Loucy (cell line): ENCODE measurements around the gene GRB10.

ENCODE experiments used
- H2AFZ ChIP-seq: fragments of 200-600 bp; sonication (generic); 2 replicates; pipeline ENCODE4 v1.6.0; 2016; ENCODE audit warnings: antibody characterized with exemption, mild to moderate bottlenecking, low read length, moderate library complexity
- H3F3A ChIP-seq: fragments of 200-600 bp; 2 replicates; pipeline ENCODE4 v1.6.0; 2016; ENCODE audit warnings: antibody characterized with exemption, low read depth, mild to moderate bottlenecking
- H3K27me3 ChIP-seq: fragments of 200-600 bp; sonication (generic); 2 replicates; pipeline ENCODE4 v1.6.1; 2014; ENCODE audit warnings: low read length, mild to moderate bottlenecking; ENCODE audit not compliant: insufficient read depth, poor library complexity, severe bottlenecking
- H3K36me3 ChIP-seq: fragments of 200-600 bp; sonication (generic); 2 replicates; pipeline ENCODE4 v1.6.1; 2016; ENCODE audit warnings: low read length; ENCODE audit not compliant: insufficient read depth
- H3K4me1 ChIP-seq: fragments of 200-600 bp; sonication (generic); 2 replicates; pipeline ENCODE4 v1.5.1; 2014; ENCODE audit warnings: low read length, mild to moderate bottlenecking; ENCODE audit not compliant: insufficient read depth, poor library complexity, severe bottlenecking
- H3K4me2 ChIP-seq: fragments of 200-600 bp; sonication (generic); 2 replicates; pipeline ENCODE4 v1.6.0; 2014; ENCODE audit warnings: antibody characterized with exemption, low read length, low read depth, mild to moderate bottlenecking; ENCODE audit not compliant: poor library complexity, severe bottlenecking
- H3K4me3 ChIP-seq: fragments of 200-600 bp; sonication (generic); 2 replicates; pipeline ENCODE4 v1.5.1; 2014; ENCODE audit warnings: low read length, mild to moderate bottlenecking, mixed read lengths; ENCODE audit not compliant: poor library complexity, severe bottlenecking
- H3K79me2 ChIP-seq: fragments of 200-600 bp; sonication (generic); 2 replicates; pipeline ENCODE4 v1.6.1; 2014; ENCODE audit warnings: low read length; ENCODE audit not compliant: insufficient read depth
- H3K9ac ChIP-seq: fragments of 200-600 bp; sonication (generic); 2 replicates; pipeline ENCODE4 v1.6.0; 2014; ENCODE audit warnings: mild to moderate bottlenecking, low read depth, low read length, moderate library complexity; ENCODE audit not compliant: poor library complexity, severe bottlenecking
- H3K9me2 ChIP-seq: fragments of 200-600 bp; sonication (generic); replicated peaks from 2 replicates; pipeline ENCODE4 v1.6.1; 2016; ENCODE audit warnings: low read depth, low read length, mixed read lengths
- H3K9me3 ChIP-seq: fragments of 200-600 bp; sonication (generic); 2 replicates; pipeline ENCODE4 v1.6.1; 2014; ENCODE audit warnings: mild to moderate bottlenecking, antibody characterized with exemption, low read length, low read depth; ENCODE audit not compliant: insufficient read depth
- H4K20me1 ChIP-seq: fragments of 200-600 bp; sonication (generic); 2 replicates; pipeline ENCODE4 v1.6.0; 2014; ENCODE audit warnings: antibody characterized with exemption, low read length, mild to moderate bottlenecking; ENCODE audit not compliant: insufficient read depth, poor library complexity, severe bottlenecking
- EZH2phosphoT487 ChIP-seq: fragments of 200-600 bp; IDR thresholded peaks from 2 replicates; pipeline ENCODE4 v1.6.1; 2018; ENCODE audit warnings: antibody characterized with exemption, mild to moderate bottlenecking, moderate library complexity, borderline replicate concordance
- TF ChIP-seq, protein P1 (sequence below): fragments of 200-600 bp; sonication (generic); conservative IDR thresholded peaks from 2 replicates; pipeline ENCODE4 v1.5.1; 2014; ENCODE audit warnings: mild to moderate bottlenecking, antibody characterized with exemption, low read length

The GRB10 gene

DNA sequence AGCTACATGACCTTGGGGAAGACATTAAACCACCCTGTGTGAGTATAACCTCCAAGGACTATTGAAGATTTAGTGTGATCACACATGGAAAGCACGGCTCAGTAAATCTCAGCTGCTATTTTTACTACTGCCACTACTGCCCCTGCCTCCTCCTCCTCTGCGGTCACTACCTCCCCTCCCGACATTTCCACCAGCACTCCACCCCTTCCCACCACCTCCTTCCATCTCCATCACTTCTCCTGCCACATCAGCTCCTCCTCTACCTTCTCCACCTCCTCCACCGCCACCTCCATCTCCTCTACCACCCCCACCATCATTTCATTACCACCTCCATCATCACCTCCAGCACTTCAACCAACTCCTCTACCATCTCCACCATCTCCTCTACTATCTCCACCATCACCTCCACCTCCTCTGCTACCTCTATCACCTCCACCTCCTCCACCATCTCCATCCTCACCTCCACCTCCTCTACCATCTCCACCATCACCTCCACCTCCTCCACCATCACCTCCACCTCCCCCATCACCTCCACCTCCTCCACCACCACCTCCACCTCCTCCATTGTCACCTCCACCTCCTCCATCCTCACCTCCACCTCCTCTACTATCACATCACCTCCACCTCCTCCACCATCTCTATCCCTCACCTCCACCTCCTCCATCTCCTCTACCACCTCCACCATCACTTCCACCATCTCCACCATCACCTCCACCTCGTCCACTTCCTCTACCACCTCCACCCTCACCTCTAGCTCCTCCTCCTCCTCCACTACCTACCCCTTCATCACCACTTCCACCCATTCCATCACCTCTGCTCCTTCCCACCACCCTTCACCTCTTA is 69.4 kb downstream of the GRB10 start:
- Histone ChIP-seq H2AFZ (no peak overlapping the region), H3K9me2 (no peaks in the 10 kb centered on the region), H3K36me3 (no peaks in the 10 kb centered on the region), H3K4me3 (no peak overlapping the region), H3K9ac (no peak overlapping the region), H3K4me1 (no peaks in the 10 kb centered on the region), H3F3A (no peaks in the 10 kb centered on the region), H3K27me3 (no peaks in the 10 kb centered on the region), H4K20me1 (no peaks in the 10 kb centered on the region), H3K4me2 (no peak overlapping the region), H3K79me2 (no peaks in the 10 kb centered on the region), H3K9me3 (no peaks in the 10 kb centered on the region)
- TF ChIP-seq, protein P1, sequence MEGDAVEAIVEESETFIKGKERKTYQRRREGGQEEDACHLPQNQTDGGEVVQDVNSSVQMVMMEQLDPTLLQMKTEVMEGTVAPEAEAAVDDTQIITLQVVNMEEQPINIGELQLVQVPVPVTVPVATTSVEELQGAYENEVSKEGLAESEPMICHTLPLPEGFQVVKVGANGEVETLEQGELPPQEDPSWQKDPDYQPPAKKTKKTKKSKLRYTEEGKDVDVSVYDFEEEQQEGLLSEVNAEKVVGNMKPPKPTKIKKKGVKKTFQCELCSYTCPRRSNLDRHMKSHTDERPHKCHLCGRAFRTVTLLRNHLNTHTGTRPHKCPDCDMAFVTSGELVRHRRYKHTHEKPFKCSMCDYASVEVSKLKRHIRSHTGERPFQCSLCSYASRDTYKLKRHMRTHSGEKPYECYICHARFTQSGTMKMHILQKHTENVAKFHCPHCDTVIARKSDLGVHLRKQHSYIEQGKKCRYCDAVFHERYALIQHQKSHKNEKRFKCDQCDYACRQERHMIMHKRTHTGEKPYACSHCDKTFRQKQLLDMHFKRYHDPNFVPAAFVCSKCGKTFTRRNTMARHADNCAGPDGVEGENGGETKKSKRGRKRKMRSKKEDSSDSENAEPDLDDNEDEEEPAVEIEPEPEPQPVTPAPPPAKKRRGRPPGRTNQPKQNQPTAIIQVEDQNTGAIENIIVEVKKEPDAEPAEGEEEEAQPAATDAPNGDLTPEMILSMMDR: no peak
- TF ChIP-seq EZH2phosphoT487: no peak

DNA sequence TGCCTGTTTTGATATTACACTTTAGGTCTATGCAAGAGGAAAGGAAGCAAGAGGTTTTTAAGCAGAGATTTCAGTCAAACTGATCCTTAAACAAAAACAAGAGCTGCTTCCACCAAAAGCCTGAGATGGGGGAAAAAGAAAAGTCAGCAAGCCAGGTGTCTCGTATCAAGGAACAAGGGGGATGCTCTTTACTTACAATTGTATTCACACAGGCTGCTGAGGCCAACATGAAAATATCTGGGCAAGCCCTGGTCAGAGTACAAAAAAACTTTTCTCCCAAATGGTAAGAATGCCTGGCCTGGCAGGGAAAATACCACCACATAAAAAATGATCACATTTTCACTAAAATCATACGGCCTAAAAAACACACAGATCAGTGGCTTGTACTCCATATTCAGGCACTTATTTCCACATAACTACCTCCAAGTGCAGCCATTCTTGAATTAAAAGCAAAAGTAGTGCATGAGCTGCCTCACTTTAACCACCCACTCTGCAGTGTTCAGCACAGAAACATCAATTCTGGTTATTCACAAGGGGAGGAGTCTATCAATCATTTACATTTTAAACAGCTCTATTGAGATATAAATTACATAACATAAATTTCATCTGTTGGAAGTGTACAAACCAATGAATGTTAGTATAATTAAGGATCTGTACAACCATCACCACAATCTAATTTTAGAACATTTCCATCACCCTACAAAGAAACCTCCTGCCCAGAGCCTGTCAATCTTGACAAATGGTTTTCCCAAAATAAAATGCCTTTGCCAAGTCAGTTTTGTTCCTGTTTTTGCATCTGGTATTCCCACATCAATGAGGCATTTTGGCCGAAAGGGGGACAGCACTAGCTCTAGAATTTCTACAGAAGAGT is 70.2 kb downstream of the GRB10 start:
- no peak for TF ChIP-seq EZH2phosphoT487
- TF ChIP-seq, protein P1: no peak
- no peak overlapping the region for H3K4me2 ChIP-seq
- no peak overlapping the region for H3K4me3 ChIP-seq
- H3K9ac ChIP-seq: no peak overlapping the region
- H3K9me2 ChIP-seq: no peaks in the 10 kb centered on the region
- no peaks in the 10 kb centered on the region for H3K36me3 ChIP-seq
- H3K9me3 ChIP-seq: no peaks in the 10 kb centered on the region
- H3K4me1 ChIP-seq: no peaks in the 10 kb centered on the region
- no peaks in the 10 kb centered on the region for H4K20me1 ChIP-seq
- no peak overlapping the region for H2AFZ ChIP-seq
- H3K79me2 ChIP-seq: no peaks in the 10 kb centered on the region
- H3F3A ChIP-seq: no peaks in the 10 kb centered on the region
- H3K27me3 ChIP-seq: no peaks in the 10 kb centered on the region

DNA sequence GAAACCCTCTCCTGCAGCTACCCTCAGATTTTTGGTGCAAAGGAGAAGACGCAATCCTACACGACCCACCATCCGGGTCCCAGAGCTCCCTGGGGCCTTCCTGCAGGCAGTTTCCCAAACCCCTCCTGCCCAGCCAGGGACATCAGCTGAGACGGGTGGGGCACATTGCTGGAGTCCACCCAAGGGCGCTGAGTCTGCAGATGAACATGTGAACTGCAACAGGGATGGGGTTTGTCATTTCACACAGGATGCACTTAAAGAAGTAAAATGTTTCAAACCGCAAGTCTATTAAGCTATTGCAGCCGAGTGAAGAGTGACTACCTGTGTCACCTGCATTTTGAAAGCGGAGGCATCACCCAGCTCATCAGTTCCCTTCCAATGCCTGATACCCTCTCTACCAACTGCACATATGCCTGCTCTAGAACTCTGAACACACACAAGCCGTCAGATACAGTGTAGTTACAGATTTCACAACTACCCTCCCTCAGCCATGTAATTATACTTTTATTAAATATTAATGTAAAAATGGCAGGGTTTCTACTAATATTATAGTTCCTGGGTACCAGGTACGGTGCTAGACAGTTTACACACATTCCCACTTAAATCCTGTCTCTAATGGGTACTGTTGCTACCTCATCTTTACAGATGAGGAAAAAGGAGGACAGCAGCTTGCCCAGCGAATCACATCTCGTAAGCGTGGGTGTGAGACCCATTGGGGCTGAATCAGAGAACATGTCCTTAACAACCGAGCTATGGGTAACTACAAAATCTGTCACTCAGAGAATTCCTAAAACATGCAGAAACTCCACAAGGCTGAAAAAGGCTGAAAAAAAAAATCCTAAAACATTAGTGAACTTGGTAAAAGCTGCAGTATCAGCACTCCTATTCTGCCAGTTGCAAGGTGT is 71.2 kb downstream of the GRB10 start:
- H3K27me3 ChIP-seq: no peaks in the 10 kb centered on the region
- no peaks in the 10 kb centered on the region for H3K79me2 ChIP-seq
- no peak overlapping the region for H3K4me2 ChIP-seq
- no peak overlapping the region for H3K4me3 ChIP-seq
- no peaks in the 10 kb centered on the region for H3K9me3 ChIP-seq
- H3F3A ChIP-seq: no peaks in the 10 kb centered on the region
- no peaks in the 10 kb centered on the region for H3K9me2 ChIP-seq
- no peak overlapping the region for H3K9ac ChIP-seq
- H3K4me1 ChIP-seq: no peaks in the 10 kb centered on the region
- H2AFZ ChIP-seq: no peak overlapping the region
- H4K20me1 ChIP-seq: no peaks in the 10 kb centered on the region
- H3K36me3 ChIP-seq: no peaks in the 10 kb centered on the region
- TF ChIP-seq, protein P1: no peak
- TF ChIP-seq EZH2phosphoT487: no peak
